ENCODE data around the gene MPP3. TPM values are rescaled to one million over a fixed set of nuclear protein-coding genes. Genes with fewer than 3 reads are reported as not detected.

Gene MPP3, protein sequence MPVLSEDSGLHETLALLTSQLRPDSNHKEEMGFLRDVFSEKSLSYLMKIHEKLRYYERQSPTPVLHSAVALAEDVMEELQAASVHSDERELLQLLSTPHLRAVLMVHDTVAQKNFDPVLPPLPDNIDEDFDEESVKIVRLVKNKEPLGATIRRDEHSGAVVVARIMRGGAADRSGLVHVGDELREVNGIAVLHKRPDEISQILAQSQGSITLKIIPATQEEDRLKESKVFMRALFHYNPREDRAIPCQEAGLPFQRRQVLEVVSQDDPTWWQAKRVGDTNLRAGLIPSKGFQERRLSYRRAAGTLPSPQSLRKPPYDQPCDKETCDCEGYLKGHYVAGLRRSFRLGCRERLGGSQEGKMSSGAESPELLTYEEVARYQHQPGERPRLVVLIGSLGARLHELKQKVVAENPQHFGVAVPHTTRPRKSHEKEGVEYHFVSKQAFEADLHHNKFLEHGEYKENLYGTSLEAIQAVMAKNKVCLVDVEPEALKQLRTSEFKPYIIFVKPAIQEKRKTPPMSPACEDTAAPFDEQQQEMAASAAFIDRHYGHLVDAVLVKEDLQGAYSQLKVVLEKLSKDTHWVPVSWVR
- total RNA-seq = 8.8 and 14.3 TPM in 2 replicates

GRCh38 chr17:43832976-43833829, at the start of gene MPP3:
TSS of gene MPP3 (minus strand) at chr17:43833146. CDS start at chr17:43831906, 1,240 bp downstream.

GRCh38 chr17:43846963-43847371, 14.0 kb upstream of the MPP3 start, which contains the start of gene CD300LG:
TSS of gene CD300LG (plus strand) at chr17:43847176. CDS start at chr17:43847217, 41 bp downstream.

DNA sequence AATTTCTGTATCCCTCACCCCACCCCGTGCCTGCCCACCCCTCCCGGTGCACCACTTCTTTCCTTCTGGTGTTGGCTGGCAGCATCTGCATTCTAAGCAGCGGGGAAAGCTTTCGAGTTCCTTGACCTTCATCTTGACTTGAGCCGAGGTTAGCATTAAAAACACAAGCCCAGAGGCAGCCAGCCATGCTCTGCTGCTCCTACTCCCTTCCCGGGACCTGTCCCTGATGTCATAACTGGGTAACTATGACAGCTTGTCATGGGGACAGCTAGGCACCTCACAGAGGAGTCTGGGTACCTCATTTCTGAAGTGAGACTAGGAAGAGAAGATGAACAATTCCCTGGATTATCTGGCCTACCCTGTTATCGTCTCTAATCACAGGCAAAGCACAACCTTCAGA, 52.8 kb downstream of the MPP3 start, which contains the start of gene CFAP97D1:
CFAP97D1 (plus strand) TSS at position 301 of the 400 bp plus-strand sequence; CDS start at position 329, 28 bp downstream.

GRCh38 chr17:43778337-43779144, 54.4 kb downstream of the MPP3 start, which contains the start of gene DUSP3:
TSS of gene DUSP3 (minus strand) at chr17:43778977. CDS start at chr17:43778924, 53 bp downstream.

DNA sequence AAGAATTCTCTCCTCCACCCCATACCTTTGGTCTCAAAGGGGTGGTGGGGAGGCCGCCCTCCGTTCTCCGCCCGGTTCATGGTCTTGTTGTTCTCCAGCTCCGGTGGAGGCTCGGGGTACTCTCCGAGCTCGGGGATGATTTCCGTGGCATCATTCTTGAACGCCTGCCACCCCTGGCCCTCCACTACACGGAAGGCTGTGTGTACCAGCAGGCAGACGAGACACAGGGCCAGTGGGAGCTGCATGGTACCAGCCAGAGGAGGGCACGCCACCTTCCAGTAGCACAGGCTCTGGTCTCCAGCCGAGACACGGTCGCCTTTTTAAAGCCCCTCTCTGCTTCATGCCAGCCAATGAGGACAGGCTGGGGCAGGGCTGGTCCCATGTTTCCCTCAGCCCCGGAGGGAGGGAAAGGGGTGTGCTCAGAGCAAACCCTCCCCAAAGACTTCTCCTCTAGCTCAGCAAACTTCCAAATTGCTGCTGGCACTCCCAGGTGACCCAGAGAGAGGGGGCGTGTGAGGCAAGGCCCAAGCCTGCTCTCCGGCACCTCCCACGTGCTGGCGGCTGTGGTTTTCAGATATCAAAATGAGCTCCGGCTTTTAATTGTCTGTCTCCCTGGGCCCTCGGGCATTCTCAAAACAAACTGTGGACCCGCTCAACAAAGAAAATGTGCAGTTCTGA, 74.3 kb downstream of the MPP3 start, which contains the start of gene SOST:
SOST (minus strand) TSS at position 295 of the 678 bp plus-strand sequence; CDS start at position 245, 50 bp downstream.

Other genes starting within 250 kb of the MPP3 start
- 0.22 and 6.6 TPM in 2 replicates for gene MEOX1, start 171.2 kb downstream of the MPP3 start, total RNA-seq
- gene SOST, start 74.4 kb downstream of the MPP3 start, total RNA-seq = not detected in 2 replicates
- 67.6 and 81.0 TPM in 2 replicates for gene DUSP3, start 54.2 kb downstream of the MPP3 start, total RNA-seq
- under 0.01 TPM in 1 of 2 replicates, not detected in the other for gene CFAP97D1, start 52.7 kb downstream of the MPP3 start, total RNA-seq
- not detected in 2 replicates for gene CD300LG, start 14.0 kb upstream of the MPP3 start, total RNA-seq
- 0.43 and 1.3 TPM in 2 replicates for gene MPP2, start 74.4 kb upstream of the MPP3 start, total RNA-seq
- gene PPY, start 109.3 kb upstream of the MPP3 start, total RNA-seq = not detected in 2 replicates
- gene PYY, start 120.8 kb upstream of the MPP3 start, total RNA-seq = not detected in 2 replicates
- 0.66 and 1.4 TPM in 2 replicates for gene NAGS, start 171.5 kb upstream of the MPP3 start, total RNA-seq
- 41.5 and 70.2 TPM in 2 replicates for gene TMEM101, start 181.8 kb upstream of the MPP3 start, total RNA-seq
- gene LSM12, start 233.5 kb upstream of the MPP3 start, total RNA-seq = 40.5 and 82.8 TPM in 2 replicates
- 32.8 and 33.7 TPM in 2 replicates for gene G6PC3, start 237.6 kb upstream of the MPP3 start, total RNA-seq

Data from placental pericyte (primary cell).